A204.1 (cell line): ENCODE measurements around the gene CES3.
"Not testable (repeated sequence)": the region's sequence is repeated elsewhere in the genome, so short reads cannot be mapped to it uniquely, and the experiment has no call there.

Experiments used
- FAIRE-seq: peaks from 2 replicates; lab custom pipeline; 2012; peaks lifted over from hg19 to GRCh38; lab: Jason Lieb, UNC

Gene CES3

DNA sequence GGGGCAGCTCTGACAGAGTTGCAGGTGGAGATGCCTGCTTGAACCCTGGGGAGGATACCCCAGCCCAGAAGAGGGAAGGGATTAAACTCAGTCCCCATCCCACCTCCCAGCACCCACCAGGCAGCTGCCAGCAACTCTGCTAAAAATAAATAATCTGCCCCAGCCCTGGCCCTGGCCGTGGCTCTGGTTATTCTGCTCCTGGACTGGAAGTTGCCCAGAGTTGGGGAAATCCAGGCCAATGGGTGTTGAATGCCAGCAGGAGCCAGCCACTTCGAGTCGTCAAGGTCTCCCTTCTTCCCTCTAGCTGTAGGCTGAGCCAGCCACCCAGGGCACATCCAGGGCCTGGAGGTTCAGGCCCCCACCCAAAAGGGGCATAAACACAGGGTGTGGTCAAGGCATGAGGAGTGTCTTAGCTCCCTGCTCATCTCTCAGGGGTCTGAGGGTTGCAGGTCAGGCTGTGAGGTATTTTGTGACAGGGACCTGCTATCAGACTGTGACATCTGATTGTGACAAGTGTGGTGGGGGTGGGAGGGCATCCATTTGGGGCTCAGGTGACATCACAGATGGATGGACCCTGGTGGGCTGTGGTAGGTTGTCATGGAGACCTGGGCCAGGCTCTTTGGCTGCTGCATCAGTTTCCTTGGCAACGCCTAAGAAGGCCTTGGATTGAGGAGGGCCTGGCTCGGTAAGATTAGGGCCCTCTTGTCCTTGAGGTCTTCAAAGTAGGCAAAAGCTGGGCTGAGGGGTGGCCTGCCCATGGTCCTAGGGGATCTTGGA lies 34.7 kb upstream of the CES3 start:
- FAIRE-seq = no peak

DNA sequence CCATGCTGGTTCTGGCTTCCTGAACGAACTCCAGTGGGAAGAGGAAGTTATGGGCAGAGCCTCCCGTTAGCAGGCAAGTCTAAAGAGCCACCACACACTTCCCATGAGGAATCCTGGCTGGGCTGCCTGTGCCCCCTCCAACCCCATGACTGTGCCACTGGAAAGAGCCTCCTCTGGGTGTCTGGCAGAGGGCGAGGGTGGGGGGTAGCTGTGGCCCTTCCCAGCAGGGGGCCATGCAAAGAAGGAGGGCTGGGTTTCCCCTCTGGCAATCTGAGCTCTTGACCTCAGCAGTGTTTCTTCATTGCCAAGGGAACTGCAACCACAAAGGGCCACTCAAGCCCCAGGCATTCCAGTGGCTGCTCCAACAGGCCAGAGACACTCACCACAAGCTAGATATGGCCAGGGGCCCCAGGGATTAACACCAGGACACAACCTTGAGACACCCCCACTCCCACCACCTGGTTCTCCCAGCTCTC lies 34.1 kb upstream of the CES3 start:
- no peak for FAIRE-seq

DNA sequence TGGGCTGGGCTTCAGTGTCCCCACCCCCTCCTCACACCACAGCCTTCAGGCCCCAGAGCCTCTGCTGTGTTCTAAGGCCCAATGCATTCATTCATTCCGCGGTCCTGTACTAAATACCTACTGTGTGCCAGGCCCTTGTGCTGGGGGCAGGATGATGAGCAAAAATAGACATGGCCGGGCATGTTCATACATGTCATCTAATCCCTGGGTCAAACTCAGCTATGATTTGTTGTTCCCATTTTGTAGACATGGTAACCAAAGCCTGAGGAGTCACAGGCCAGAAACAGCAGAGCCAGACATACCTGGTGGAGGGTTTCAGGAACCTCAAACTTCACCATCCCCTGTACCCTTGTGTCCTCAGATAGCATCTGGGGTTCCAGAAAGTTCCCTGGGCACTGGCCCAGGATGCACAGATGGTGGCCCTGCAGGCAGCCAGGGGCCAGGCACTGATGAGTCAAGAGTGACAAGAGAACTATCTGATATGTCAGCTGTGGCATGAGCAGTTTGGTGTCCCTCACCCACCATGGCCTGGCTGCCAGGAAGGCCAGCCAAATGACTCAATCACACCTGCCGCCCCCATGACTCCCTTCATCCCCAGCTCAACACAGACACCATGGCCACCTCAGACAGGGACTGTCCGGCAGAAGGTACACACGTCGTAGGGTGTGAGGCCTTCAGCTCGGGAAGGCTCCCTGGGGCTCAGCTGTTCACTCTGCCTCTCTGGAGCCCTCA lies 33.0 kb upstream of the CES3 start:
- no peak for FAIRE-seq

DNA sequence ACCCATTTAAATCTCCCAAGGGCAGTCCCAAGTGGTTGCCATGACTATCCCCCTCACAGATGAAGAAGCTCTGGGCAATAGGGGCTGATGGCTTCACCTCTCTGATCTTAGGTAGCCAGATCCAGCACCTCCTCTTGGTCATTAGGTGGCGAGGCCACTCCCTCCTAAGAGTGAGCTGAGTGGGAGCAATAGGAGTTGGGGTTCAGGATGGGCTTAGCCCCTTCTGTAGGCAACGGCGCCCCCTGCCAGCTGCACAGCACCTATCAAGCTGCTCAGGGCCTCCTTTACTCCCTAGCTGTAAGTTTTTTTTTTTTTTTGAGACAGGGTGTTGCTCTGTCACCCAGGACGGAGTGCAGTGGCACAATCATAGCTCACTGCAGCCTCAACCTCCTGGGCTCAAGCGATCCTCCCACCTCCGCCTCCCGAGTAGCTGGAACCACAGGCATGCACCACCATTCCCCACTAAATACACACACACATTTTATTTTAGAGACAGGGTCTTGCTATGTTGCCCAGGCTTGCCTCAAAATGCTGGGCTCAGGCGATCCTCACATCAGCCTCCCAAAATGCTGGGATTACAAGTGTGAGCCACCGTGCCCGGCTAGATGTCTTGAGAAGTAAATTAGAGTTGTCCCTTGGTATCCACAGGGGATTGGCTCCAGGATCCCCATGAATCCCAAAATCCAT lies 32.2 kb upstream of the CES3 start:
- FAIRE-seq = no peak

DNA sequence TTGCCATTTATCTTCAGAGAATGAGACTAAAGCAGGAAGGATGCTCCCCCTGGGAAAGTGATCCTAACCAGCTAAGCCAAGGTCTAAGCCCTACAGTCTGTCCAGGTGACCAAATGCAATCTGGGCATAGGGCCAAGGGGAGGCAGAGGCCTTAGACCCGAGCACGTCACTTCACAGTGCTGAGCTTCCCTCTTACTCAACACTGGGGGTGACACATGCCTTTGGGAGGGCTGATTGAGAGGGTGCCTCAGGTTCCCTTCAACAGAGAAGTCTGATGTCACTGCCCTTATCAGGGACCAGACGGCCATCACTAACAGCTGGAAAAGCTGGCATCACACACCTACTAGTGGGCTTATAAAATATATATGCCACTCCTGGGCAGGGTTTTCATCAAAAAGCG lies 30.9 kb upstream of the CES3 start:
- FAIRE-seq = no peak

DNA sequence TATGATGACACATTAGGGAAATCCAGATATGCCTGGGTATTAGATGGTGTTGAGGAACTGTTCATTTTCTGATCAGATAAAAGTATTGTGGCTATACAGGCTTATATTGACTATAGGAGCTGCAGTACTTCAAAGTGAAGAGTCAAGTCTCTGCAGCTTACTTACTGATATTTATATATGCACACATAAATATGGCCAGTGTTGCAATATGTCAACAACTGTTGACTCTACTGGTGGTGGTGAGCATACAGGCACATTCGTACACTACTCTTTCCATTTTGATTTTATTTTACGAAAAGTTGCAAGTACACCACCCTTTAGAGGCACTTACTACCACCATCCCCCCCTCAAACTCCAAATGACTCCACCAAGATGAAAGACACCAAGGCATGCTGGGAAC lies 29.4 kb upstream of the CES3 start:
- FAIRE-seq = no peak

DNA sequence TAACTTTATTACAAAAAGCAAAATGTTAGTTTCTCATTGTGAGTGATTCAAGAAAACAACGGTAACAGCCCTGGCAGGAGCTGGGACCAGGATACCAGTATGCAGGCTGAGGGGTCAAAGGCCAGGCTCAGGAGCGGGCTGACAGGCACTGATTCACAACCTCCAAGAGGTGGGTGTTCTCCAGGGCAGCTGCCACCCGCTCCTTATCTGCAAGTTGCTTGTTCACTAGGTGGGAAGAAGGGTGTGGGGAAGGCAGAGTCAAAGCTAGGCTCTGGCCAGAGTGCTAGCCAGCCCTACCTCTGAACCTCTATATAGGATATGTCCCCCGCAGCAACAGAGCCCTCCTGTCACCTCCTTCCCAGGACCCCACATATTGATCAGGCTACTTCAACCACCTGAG lies 29.0 kb upstream of the CES3 start:
- no peak for FAIRE-seq

DNA sequence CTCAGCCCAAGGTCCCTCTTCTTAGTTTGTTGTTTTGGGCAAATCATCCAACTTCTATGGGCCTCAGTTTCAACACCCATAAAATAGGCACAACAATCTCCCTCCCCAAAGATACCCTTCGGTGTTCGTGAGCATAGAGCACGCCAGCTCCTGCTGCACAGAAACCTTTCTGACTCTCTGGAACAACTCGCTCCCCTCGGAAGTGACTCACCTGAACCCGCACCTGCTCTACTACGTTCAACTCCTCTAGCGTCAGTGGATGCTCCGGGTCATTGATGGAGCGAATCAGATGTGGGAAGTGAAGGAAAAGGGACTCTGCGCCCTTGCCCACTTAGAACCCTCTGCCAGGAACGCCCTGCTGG lies 27.3 kb upstream of the CES3 start:
- no peak for FAIRE-seq

DNA sequence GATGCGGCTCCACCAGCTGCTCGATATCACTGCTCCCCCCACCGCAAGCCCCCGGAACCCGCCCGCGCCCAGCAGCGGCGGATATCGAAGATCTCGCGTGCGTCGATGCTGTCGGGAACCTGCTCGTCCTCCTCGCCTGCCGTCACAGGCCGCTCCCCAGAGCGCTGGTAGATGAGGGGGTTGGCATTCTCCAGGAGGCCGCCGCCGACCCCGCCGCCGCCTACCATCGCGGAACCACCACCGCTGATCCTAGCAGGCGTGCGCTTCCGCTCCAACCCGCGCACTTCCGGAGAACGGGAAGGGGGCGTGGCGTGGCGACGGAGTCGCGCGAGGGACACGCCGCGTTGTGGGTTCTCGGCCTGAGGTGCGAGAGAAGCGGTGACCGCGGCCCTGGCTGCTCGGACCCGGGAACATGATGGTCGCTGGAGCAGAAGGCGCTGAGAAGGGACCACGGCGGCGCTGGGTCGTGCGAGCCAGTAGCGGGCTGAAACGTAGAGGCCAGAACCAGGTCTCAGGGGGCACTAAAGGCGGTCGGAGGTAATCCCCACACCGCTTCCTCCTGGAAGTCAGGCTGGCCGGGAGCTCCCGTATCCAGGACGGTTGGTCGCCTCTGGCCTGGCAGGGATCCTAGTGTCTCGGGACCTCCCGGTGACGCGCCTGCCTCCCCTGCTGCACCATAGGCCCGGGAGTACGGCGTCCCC lies 26.8 kb upstream of the CES3 start, which contains the start of gene CIAO2B:
TSS of gene CIAO2B (minus strand) at position 265 of the 701 bp plus-strand sequence. CDS start at position 227, 38 bp downstream.
- FAIRE-seq = no peak

DNA sequence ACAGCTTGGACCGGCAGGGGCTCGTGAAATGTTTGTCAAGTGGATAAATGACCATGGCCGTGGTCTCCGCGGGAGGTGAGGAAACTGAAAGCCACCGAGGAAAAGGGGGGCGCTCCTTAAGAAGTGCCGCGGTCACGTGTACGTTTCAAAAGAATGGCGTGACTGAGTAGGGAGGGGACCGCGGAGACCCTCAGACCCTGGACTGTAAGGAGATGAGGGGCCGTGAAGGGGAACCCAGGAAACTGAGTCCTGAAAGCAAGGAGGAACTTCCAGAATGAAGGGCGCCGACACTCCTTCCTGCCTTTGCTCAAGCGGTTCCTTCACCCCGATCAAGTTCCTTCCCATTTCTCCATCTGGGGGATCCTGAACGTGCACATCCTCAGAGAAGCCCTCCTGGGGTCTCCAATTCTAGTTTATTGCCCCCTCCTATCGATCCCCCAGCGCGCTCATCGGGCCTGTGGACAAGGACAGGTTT lies 26.2 kb upstream of the CES3 start:
- FAIRE-seq = not testable (repeated sequence)

DNA sequence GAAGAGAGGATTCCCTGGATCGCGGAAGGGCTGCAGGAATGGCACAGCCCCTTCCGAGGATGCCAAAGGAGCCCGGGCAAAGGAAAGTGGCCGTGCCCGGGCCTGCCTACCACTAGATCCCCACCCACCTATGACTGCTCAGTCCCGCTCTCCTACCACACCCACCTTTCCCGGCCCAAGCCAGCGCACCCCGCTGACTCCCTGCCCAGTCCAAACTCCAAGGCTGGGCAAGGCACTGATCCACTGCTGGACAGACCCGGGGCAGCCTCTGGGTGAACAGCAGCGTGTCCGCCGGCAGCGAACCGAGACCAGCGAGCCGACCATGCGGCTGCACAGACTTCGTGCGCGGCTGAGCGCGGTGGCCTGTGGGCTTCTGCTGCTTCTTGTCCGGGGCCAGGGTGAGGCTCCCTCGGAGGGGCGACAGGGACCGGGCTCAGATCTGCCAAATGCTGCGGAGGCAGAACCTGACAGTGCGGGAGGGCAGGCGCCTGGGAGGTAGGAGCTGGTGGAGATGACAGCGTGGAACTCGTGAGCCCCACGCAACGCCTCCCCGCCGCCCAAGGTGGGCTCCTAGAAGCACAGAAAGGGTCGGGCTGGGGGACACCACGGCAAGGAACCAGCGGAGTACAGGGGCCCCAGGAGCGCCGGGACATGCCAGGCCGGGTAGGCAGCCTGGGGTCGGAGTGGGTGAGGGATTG lies 25.6 kb upstream of the CES3 start, which contains the start of gene CES2:
TSS of gene CES2 (plus strand) at position 203 of the 698 bp plus-strand sequence. CDS start at position 323, 120 bp downstream.
- no peak for FAIRE-seq

DNA sequence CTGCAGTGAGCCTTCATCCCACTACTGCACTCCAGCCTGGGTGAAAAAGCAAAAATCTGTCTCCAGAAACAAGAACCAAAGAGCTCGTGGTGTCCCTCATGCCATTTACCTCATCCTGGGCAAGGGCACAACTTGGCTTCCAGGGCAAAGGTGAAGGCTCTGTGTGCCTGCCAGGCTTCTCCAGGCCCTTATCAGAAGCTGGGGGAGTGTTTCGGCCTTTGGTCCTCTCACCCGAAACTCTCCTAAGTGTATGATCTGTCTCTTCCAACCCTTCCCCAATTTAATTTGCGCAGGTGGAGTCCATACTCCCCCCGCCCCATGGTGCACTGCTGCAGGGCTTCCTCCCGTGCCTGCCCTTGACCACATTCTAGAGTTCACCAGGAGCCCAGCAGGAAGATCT lies 24.6 kb upstream of the CES3 start:
- no peak for FAIRE-seq

DNA sequence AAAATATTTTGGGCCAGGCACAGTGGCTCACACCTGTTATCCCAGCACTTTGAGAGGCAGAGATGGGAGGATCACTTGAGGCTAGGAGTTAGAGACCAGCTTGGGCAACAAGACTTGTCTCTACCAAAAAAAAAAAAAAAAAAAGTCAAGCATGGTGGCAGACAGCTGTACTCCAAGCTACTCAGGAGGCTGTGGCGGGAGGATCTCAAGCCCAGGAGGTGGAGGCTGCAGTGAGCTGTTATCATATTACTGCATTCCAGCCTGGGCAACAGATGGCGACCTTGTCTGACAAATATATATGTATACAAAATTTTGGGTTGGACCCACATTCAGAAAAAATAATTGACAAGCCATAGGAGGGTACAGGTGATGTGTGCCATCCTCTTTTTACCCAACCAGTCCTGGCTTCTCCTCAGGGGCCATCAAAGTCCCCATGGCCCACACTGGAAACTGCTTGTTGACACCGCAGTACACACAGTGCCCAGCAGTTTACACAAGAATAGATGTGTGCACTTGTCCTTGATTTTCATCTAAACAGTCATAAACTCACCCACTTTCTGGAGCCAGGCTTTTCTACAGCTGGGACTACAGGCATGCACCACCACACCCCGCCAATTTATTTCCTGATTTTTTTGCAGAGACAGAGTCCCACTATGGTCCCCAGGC lies 24.0 kb upstream of the CES3 start:
- no peak for FAIRE-seq

DNA sequence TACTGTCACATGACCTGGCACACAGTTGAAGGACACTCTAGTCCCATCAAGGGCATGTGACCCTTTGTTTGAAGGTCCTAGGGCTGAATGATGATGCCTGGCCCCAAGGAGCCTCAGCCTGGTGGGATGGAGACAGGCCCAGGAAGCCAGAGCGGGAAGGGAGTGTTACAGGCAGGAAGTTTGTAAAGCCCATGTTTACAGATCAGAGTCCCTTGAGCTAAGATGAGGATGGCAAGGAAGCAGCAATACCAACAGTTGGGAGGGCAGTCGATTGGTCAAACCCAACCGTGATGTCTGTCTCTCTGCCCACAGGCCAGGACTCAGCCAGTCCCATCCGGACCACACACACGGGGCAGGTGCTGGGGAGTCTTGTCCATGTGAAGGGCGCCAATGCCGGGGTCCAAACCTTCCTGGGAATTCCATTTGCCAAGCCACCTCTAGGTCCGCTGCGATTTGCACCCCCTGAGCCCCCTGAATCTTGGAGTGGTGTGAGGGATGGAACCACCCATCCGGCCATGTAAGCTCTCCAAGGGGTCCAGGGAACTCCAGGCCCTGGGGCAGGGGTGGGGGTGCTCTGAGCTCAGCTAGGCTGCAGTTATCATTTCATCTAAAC lies 23.2 kb upstream of the CES3 start:
- no peak for FAIRE-seq

DNA sequence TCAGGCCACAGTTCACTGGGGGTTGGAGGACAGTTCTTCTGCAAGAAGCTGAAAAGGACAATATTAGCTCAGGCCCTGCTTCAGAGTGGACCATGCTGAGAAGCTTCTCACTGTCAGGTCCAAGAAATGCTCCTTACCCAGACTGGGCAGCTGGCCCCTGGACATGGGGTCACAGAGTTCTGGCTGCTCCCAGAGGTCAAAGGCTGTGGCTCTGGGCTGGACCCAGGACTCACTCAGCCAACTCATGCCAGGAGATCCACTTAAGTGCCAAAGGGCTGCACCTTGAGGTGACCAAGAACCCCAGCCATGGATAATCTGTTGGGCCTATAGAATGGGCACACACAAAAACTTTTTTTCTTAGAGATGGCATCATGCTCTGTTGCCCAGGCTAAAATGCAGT lies 21.7 kb upstream of the CES3 start:
- no peak for FAIRE-seq

DNA sequence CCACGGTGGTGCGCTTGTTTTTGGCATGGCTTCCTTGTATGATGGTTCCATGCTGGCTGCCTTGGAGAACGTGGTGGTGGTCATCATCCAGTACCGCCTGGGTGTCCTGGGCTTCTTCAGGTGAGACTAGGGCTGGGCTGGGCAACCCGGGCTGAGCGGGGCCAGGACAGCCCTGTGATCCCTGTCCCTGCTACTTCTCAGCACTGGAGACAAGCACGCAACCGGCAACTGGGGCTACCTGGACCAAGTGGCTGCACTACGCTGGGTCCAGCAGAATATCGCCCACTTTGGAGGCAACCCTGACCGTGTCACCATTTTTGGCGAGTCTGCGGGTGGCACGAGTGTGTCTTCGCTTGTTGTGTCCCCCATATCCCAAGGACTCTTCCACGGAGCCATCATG lies 20.8 kb upstream of the CES3 start:
- FAIRE-seq = no peak

DNA sequence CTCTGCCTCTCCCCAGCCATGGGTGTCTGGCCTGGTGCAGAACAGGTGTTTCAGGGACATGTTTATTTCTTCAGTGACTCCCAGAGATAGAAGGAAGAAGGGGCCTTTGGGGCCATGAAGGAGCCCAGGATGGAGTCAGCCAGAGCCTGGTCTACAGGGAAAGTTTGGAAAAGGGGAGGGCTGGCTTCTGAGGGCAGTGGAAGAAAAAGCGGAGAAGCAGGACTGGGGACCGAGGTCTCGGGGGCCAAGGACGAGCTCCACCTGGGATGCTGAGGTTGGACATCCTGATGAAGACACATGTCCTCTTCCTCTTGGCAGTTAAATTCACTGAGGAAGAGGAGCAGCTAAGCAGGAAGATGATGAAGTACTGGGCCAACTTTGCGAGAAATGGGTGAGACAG lies 18.1 kb upstream of the CES3 start:
- FAIRE-seq = no peak

DNA sequence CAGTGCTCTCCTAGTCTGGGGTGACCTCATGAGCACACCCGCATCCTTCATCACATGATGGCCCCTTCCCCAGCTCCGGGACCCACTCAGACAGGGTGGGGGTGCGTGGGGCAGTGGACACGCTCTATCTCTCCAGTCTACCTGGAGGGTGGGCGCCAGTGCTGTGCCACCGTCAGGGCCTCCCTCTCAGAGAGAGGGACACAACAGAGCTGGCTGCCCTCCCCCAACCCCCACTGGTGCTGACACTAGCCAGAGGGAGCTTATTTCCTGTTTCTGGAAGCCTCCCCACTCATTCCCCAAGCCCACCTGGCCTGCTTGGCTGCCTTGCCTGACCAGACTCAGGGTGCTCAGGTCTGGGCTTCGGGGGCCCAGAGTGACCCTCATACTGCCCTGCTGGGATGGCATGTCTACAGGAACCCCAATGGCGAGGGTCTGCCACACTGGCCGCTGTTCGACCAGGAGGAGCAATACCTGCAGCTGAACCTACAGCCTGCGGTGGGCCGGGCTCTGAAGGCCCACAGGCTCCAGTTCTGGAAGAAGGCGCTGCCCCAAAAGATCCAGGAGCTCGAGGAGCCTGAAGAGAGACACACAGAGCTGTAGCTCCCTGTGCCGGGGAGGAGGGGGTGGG lies 17.5 kb upstream of the CES3 start:
- no peak for FAIRE-seq

DNA sequence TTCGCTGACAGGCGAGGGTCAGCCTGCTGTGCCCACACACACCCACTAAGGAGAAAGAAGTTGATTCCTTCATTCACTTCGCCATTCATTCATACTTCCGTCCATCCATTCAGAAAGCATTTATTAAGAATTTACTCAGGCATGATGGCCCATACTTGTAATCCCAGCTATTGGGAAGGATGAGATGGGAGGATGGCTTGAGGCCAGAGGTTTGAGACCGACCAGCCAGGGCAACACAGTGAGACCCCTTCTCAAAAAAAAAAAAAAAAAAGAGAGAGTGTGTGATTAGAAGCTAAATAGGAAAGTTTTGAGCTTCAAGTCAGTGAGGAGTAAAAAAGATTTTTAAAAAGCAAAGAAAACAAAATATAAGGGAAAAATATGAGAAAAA lies 17.0 kb upstream of the CES3 start:
- FAIRE-seq = no peak

DNA sequence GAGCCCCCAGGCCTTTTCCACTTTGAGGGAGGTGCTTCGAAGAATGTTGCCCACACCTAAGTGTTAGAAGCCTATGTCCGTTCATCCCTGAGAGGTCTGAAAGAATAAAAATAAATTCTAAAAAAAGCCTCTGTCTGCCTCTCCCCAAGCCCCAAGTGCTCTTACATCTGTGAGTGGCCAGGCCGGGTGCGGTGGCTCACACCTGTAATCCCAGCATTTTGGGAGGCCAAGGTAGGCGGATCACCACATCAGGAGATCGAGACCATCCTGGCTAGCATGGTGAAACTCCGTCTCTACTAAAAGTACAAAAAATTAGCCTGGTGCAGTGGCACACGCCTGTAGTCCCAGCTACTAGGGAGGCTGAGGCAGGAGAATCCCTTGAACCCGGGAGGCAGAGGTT lies 16.1 kb upstream of the CES3 start:
- FAIRE-seq = not testable (repeated sequence)
